Measurements from ENCODE around the gene MBP.

MBP gene

DNA sequence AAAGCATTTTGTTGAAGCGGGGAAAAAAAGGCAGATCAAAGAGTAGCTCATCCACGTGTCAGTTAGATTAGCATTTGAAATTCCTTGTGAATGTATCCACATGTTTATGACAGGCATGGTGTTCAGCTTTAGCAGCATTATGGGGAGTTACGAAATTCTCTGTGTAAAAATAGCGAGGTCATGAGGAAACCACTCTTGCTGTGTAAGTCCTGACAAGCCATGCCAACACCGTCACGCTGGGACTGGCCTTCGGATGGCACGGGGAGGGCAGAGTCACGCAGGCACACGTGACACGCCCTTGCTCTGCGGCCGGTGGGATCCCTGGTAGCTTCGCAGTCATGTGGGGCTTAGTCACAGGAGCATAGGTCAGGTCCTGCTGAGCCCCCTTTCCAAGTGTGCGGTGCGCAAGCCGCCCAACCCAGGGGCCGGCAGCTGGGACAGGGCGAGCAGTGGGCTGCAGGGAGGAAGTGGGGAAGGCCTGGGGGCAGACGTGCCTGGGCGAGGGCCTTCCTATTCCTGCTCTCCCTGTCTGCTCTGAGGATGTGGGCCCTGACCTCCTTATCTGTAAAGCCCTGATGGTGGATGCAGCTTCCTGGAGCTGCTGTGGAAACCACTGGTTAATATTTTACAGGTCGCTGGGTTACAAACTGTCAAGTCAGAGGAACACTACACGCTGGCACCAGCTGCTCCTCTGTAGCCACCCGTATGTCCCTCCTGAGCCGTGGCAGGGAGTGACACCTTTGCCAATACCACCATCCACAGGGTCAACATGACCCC is 18.0 kb downstream of the MBP start:
- DNase-seq (ENCODE audit: low spot score) = peak; percentile 49

DNA sequence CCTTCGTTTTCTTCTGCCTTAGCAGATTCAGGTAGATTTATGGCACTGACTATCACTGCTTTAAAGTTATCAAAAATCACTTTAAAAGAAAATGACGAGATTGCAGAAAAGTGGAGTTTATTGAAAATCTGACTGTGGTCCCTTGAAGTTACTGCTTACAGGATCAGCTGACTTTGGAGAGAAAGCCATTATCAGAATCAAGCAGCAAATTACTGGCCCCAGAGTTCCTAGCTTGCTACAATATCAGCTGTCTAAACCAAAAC is 18.5 kb downstream of the MBP start:
- no peak for DNase-seq (ENCODE audit: low spot score)

DNA sequence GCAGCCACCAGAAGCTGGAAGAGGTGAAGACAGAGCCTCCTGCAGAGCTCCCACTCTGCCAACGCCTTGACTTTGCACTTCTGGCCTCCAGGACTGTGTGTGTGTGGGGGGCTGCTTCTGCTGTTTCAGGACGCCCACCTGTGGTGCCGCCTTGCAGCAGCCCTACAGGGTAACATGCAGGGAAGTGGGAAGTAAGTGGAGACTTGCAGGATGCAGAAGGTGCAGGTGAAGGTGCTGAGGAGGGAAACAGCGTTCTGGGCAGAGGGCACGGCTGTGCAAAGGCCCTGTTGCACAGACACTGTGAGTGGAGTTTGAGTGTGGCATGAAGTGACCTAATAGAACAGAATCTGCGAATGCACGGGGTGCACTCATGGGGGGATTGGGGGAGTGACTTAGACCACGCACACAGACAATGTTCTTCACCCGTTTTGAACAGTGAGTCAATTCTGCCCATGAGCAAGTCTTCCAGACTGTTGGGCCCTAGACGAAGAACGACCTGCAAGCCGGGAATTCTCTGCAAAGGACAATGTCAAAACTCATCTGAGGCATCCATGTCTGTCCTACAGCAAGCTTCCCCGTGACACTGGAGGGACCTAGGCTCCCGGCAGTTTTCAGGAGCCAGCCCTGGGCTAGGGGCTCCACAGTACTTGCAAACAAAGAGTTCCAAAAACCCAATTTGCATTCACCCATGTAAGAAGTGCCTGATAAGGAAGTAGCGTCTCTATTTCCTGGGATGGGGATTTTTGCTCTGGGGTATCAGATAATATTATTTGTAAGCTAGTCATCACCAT is 19.0 kb downstream of the MBP start:
- no peak for DNase-seq (ENCODE audit: low spot score)

DNA sequence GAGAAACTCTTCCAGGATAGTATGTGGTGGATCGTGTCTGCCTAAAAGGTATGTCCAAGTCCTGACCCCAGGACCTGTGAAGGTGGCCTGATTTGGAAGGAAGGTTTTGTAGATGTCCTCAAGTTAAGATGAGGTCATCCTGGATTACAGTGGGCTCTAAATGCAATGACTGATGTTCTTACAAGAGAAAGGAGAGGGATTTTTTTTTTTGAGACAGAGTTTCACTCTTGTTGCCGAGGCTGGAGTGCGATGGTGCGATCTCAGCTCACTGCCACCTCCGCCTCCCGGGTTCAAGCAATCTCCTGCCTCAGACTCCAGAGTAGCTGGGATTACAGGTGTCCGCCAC is 19.9 kb downstream of the MBP start:
- DNase-seq (ENCODE audit: low spot score) = no peak

DNA sequence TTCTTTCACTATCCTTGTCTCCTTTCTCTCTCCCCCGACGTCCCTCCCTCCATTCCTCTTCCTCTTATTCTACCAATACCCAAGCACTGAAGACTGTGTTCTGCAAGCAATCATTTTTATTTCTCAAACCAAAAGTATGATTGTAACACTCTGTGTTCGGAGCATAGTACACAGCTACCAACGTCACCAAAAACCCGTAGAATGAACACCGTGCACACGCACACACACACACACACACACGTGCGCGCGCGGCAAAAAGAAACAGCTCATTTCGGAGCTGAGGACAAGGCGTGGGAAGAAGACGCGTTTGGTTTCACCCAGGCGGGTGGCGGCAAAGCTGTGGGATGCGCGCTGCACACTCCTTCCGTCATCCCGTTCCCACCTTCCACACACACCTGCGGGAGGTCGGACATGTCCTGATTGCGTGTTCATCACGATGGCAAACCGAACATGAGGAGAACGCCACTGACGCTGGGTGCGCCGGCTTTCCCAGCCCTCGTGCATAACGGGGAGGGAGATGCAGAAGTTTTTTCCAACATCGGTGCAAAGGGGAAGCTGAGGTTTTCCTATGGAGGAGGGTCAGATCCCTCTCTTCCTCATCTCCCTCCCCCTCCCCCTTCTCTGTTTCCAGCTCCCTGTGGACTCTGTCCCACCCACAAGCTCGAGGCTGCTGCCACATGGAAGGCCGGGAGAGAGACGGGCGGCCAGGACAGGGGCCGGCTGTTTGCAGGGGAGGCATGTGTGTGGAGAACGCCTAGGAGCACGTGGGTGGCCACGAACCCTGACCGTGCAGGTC is 20.4 kb downstream of the MBP start:
- DNase-seq (ENCODE audit: low spot score) = no peak

DNA sequence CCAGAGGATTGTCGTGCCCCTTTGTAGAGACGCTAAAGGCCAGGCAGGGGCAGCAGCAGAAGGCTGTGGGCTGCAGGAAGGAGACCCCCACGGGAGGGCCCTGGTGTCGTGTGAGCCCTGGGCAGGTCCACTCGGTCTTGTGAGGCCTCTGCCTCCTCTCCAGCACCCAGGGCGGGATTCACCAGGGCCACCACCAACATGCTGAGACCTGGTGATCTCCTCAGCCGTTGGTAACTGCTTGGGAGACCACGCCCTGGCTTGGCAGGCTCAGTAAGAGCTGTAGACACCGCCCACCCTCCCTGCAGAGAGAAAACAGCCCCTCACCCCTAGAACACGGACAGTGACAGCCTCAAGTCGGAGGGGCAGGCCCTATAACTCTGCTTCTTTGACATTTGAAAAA is 21.1 kb downstream of the MBP start:
- no peak for DNase-seq (ENCODE audit: low spot score)

DNA sequence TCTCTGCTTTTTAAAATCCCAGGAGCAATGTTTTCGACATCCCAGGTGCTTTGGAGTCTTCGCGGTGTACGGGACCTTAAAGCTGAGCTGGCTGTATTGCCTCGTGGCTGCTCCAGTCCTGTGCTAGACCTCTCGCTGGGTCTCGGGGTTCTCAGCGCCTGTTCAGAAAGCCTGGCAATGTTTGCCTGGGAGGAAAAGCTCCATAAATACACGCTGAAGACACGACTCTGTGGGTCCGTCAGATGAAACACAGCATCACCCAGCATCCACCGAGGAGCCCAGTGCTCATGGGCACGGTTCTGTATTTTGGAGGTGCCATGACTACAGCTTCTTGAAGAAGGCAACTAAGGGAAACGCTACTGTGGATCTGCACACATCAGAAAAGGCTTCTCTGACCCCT is 21.6 kb downstream of the MBP start:
- DNase-seq (ENCODE audit: low spot score) = no peak

DNA sequence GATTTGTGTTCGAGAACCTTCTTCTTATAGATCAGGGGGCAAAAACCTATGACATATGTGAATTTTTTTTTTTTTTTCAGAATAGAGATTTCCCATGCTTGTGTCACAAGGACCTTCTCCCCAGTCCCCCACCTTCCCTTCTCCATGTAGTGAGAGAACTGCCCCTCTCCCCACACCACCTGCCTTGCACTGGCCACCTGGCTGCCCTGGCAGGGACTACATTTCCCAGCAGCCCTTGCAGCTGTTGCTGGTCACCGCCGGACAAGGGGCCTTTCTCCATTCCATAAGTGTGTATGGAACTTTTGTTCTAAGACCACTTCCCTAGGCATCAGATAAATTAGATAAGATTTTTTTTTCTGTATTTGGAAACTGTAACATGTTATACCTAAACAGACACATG is 22.2 kb downstream of the MBP start:
- no peak for DNase-seq (ENCODE audit: low spot score)

DNA sequence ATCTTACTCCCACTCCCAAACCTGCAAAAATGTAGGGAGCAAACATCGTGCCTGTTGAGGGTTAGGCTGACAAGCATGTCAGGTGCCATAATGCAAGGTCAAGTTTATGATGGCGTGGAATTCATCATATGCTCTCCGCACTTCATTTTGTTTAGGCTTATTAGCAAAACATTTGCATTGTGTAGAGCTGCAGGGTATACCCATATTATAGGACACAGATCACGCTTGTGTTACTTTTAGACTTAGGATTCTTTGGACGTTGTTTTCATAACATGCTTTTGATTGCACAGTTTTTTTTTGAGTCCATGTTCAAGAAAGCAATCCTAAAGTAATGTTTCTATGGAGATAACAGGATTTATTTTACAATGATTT is 22.9 kb downstream of the MBP start:
- no peak for DNase-seq (ENCODE audit: low spot score)

DNA sequence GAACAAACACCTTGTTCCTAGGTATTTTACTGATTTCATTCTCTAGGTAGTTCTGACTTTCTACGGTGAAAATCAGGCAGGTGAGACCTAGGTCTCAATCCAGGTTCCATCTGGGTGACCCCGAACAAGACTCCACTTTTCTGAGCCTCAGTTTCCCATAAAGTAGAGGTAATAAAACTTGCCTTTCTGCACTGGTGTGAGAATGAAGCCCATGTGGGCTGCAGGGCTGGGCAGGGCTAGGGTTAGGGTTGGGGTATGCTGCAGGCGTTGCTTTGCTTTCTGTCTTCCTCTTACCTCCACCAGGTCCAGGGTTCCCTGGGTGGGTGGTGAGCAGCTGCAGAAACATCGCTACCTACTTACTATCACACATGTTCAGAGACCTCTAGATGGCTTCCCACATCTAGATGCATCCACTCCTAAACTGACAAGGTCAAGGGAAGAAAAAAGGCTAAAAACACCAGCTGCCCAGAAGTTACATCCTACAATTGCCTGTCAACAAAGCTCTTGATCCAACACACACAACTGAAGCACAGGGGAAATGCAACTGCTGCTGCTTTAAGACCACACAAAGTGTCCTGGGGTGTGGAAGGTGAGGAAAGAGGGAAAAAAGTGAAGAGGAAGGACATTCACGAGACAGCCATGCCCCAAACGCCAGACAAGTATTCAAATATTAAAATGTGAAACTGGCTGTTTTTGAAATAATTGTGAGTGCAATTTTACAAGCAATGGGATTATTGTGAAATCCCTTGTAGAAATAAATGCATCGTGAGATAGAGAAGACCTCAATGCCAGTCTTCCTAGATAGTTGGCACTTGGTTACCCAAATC is 23.5 kb downstream of the MBP start:
- no peak for DNase-seq (ENCODE audit: low spot score)

DNA sequence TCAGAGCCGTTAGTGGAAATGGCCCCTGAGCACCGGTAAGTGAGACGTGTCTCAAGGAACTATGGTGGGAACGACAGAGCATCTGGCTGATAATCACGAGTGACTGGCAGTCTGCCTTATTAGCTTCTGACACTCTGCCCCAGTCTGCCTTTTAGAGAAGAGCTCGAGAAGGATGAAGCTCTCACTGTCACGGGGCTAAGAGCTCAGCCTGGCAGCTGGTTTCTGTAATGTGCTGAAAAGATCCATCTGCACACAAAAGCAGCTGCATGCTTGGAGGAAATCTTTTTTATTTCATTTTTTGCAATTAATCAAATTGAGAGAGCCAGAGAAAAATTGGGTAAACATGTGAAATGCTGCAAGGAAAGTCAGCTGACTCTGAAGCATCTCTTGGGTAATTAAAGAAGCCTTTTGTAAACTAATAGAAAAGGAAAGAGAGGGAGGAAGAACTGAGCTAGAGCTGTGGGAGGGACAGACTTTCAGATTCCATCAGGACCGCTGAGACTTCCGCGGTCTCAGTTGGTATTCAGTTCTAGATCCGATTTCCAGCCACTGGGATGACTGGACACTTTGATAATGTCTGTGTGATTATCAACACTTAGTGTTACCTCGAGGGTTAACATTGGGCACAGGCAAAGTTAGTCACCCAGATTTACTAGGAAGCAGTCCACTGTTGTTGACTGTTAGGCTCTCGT is 24.4 kb downstream of the MBP start:
- DNase-seq (ENCODE audit: low spot score) = peak; percentile 39

DNA sequence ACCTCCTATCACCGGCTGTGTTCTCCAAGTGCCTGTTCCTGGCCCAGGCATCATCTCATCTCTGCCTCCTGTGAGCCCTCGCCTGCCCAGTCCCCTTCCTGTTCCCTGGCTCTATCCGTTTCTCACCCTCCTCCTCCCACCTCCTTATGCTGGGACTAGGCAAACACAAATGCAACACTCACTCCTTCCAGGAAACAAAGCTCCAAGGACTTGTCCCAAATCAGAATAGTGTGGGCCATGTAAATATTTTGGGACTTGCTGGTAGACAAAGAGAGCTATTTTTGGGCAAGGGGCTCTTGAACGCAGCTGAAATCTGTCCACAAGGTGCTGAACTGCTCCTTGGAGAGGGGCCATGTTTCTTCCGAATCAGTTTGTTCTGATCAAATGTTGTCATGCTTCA is 25.3 kb downstream of the MBP start:
- no peak for DNase-seq (ENCODE audit: low spot score)

DNA sequence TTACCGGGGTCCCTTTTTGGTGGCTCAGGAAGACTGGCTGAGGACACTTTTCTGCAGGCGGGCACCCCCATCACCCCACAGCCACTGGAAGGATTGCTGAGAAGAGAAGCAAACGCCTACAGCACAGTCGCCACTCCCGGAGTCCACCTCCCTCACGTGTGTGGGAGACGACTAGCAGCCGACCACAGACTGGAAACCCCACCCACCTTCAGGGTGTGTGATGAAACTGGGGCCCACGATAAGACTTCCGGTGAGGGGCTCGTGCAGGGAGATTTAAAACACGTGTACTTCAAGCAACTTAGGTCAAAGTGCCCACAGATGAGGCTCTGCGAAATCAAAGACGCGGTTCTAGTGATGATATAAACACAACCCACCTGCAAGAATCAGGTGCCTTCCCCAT is 26.3 kb downstream of the MBP start:
- no peak for DNase-seq (ENCODE audit: low spot score)

DNA sequence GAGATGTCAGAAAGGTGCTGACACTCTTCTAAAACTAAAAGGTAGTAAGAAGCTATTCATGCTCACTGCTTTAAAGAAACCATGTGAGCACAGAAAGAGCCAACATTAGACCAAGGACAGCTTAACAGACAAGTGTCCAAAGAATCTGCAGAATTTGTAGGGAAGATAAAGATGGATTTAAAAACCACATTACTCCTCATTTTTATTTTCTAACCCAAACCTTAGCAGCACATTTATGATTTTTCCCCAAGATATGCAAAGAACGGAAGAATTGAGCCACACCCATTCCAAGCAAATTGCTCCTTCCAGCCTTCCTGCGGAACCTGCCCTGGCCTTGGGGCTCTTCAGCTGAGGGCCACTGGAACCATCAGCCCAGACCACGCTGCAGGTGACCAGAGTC is 26.9 kb downstream of the MBP start:
- no peak for DNase-seq (ENCODE audit: low spot score)

DNA sequence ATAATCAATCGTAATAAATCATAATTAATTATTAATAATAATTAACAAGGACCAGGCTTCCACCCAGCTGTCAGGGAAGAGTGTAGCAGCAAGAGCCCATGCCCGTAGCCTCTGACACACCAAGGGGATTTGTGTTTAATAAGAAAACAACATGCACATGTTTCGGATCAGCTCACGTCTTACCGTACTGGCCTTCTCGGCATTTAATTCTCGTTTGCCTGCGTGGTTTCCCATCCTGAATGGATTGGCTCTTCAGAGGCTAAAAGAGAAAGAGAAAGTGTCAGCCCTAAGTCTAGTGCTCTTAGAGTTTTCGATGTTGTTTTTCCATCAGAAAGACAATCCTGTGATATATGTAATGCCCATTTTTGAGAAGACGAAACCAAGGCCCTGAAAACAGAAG is 27.6 kb downstream of the MBP start:
- DNase-seq (ENCODE audit: low spot score) = no peak

DNA sequence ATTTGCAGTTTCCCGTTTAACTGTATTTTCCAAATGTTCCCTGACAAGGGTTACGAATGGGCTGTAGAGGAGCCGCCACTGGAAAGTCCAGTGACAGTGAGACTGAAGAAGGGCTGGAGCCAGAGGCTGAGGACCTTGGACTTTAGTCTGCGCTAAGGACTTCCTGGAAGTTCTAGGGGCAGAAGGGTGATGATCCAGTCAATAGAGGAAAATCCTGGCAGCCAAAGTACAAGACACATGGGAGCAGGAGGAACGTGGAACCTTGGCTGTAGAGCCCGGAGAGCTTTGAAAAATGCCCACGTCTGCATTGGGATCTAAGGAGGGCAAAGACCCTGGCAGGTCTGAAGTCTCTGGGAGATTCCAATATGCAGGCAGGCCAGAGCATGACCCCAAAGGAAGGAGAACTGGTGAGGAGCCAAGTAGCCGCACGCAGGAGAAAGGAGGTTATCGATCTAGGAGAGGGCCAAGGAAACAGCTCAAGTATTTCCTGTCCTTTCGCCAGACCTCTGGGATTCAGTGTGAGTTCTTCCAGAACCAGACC is 28.5 kb downstream of the MBP start:
- no peak for DNase-seq (ENCODE audit: low spot score)

DNA sequence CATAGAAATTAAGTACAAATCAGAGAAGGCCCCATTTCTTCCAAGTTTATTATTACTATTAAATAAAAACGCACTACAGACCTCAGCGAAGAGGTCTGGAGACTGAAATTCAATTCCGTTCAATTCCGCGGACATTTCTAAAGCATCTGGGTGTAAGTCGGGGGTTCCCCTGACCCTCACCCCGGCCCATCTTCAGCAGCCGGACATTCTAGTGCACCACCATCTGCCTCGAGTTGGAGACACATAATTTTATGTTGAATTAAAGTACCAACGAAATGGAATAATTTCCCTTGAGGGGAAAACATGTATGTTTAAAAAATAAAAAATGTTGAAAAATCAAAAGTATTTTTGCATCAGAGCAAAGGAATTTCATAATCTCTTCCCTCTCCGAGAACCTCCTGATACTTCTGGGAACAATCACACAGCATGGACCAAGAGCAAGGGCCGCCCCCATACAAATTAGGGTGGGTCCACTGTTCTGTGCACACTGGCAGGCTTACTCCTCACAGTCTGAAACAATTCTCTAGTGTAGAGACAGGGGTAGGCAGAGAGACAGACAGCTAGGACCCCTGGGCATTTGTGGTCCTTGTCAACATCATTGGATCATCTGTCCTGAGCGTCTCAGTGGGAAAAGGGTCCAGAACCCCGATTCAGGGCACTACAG is 29.3 kb downstream of the MBP start:
- no peak for DNase-seq (ENCODE audit: low spot score)

DNA sequence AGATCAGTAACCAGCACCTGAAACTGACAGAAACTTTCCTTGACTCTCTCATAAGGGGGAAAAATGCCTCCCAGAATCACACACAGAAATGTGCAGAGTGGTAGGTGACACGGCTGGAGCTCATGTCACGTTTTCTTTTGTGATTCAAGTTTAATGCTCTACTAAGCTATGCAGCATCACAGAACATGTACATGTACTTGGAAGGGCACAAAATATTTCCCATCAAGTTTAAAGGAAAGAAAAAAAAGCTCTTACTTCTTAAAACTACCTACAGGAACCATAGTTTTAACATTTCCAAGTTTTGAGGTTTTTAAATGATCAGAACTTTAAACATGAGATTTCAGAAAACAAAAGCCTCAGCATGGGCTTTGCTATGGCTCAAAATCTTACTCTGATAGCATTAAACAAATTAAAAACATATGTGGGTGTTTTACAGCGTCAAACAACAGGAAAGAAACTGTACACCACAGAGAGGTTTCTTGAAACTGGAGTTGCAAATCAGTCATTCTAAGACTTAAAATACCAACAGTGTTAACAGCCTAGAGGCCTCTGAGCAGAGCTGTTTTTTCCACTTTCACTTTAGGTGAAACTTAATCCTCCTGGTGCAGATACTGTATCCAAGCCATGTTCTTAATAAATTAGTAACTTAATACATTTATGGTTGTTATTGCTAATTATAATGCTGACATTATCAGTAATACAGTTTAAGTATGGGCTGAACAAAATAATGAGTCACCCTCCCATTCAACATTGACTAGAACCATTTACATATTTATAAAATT is 30.1 kb downstream of the MBP start:
- DNase-seq (ENCODE audit: low spot score) = no peak

DNA sequence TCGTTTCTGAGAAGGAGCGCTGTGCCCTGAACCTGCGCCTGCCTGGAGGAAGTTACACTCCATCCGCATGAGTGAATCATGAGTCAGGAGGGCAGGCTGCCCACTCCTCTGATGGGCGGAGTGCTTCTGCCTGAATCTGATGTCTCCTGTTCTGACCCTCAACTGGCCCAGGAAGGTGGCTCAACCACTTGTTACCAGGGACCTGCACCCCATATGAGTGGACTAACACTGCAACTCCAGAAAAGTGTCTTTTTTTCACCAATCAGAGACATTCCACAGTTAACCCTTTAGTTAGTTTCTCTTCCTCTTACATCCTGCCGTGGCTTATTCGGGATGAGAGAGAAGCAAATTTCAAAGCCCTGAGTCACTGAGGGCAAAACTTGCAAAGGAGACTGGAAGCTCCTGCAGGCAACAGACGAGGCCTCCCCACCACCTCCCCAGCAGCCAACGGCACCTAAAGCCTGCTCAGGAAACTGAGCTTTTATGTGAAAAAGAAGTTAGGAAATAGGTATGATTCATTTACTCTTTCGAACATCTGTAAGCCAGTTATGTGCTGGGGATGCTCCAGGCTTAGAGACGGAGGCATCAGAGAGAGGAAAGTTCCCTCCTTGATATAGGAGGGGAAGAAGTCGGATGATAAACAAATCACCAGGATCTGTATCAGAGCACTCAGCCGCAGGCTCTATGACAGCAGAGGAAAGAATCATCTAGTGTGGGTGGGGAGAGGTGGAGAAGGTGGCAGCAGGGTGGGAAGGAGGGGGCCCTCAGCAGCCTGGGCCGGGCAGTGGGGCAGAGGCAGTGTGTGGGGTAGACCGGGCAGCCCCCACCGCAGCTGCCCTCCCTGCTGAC is 30.9 kb downstream of the MBP start:
- DNase-seq (ENCODE audit: low spot score) = no peak

All from putamen (tissue), 1 donor.